ENCODE data around the gene FOXP1. TPM values are rescaled to one million over a fixed set of nuclear protein-coding genes. Genes with fewer than 3 reads are reported as not detected.

The FOXP1 gene
- total and polyA plus RNA-seq, 2 donors (not counting 1 experiment from before 2014, with no cell fraction given) = 91.1 to 508 TPM

DNA sequence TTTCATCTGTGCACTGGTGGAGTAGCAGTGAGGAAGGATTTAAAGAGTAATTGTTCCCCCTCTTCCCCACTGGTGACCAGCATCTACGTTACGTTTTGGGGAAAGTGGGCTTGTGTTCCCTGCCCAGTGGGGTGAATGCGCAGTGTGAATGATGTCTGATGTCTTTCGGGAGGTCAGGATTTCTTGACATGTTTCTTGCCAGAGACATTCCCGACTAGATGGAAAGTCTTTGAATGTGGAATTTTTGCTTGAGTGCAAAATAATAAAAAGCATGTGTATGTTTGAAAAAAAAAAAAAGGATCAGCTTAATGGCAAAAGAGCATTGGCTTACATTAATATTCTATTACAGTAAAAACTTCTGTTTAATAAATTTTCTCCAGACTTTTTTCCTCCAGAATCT lies 632.2 kb downstream of the FOXP1 start:
- no peak overlapping the region for H3K9ac ChIP-seq (ENCODE audit: low read length)
- H3K9me3 ChIP-seq (ENCODE audit: control extremely low read depth in 1 of 3, control insufficient read depth in 2 of 3, insufficient read depth in 1 of 3, low read length in 2 of 3) = no peaks in the 10 kb centered on the region
- H3K9me3 Mint-ChIP-seq (ENCODE audit: insufficient read depth) = no peaks in the 10 kb centered on the region
- H3K27ac Mint-ChIP-seq = no peak overlapping the region
- H3K4me2 ChIP-seq (replicated peaks; ENCODE audit: low read depth, low read length, poor library complexity, severe bottlenecking) = no peak overlapping the region
- no peaks in the 10 kb centered on the region for H3K4me1 ChIP-seq (ENCODE audit: control insufficient read depth in 2 of 2, insufficient read depth in 2 of 2, low read length in 2 of 2)
- no peak overlapping the region for H2AFZ ChIP-seq (ENCODE audit: insufficient read depth, low read depth, low read length, poor library complexity, severe bottlenecking)
- TF ChIP-seq, protein P1, sequence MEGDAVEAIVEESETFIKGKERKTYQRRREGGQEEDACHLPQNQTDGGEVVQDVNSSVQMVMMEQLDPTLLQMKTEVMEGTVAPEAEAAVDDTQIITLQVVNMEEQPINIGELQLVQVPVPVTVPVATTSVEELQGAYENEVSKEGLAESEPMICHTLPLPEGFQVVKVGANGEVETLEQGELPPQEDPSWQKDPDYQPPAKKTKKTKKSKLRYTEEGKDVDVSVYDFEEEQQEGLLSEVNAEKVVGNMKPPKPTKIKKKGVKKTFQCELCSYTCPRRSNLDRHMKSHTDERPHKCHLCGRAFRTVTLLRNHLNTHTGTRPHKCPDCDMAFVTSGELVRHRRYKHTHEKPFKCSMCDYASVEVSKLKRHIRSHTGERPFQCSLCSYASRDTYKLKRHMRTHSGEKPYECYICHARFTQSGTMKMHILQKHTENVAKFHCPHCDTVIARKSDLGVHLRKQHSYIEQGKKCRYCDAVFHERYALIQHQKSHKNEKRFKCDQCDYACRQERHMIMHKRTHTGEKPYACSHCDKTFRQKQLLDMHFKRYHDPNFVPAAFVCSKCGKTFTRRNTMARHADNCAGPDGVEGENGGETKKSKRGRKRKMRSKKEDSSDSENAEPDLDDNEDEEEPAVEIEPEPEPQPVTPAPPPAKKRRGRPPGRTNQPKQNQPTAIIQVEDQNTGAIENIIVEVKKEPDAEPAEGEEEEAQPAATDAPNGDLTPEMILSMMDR (IDR thresholded peaks at IDR 0.05) = no peak
- no peak for TF ChIP-seq EZH2 (IDR thresholded peaks at IDR 0.05; ENCODE audit: borderline replicate concordance, insufficient read depth, low read depth, low read length, poor library complexity, severe bottlenecking)
- ATAC-seq (ENCODE audit: low read depth) (no peak), DNase-seq (no peak)
- POLR2A ChIA-PET = no interaction called here
- no peak overlapping the region for H3K27ac ChIP-seq (ENCODE audit: low read length in 2 of 2)
- H4K20me1 ChIP-seq (ENCODE audit: control insufficient read depth, insufficient read depth, low read length, poor library complexity, severe bottlenecking) = no peaks in the 10 kb centered on the region
- no peak overlapping the region for H3K4me3 Mint-ChIP-seq
- intact Hi-C loops (cut with micrococcal nuclease) = no loop called here
- H3K4me1 Mint-ChIP-seq = no peaks in the 10 kb centered on the region
- peaks cover 0 to under 1% of the 10 kb centered on the region in 2 experiments for H3K36me3 ChIP-seq (replicated peaks in 1 of 2; ENCODE audit: control extremely low read depth in 1 of 2, control insufficient read depth in 1 of 2, extremely low read depth in 1 of 2, insufficient read depth in 2 of 2, low read length in 1 of 2)
- no peaks in the 10 kb centered on the region for H3K79me2 ChIP-seq (ENCODE audit: control insufficient read depth, insufficient read depth, low read length)
- H3K4me3 ChIP-seq (ENCODE audit: control extremely low read depth in 1 of 5, extremely low read depth in 1 of 5, insufficient read depth in 1 of 5, low read depth in 2 of 5, low read length in 4 of 5) = no peak overlapping the region
- CTCF ChIA-PET = no interaction called here
- H3K27me3 Mint-ChIP-seq = peaks cover 2% of the 10 kb centered on the region
- WGBS (ENCODE audit: insufficient coverage) = 89% methylated on average over 4 of the region's 5 CpGs
- no peaks in the 10 kb centered on the region for H3K27me3 ChIP-seq (replicated peaks in 1 of 4; ENCODE audit: control extremely low read depth in 1 of 4, control insufficient read depth in 3 of 4, insufficient read depth in 4 of 4, low read length in 3 of 4)

DNA sequence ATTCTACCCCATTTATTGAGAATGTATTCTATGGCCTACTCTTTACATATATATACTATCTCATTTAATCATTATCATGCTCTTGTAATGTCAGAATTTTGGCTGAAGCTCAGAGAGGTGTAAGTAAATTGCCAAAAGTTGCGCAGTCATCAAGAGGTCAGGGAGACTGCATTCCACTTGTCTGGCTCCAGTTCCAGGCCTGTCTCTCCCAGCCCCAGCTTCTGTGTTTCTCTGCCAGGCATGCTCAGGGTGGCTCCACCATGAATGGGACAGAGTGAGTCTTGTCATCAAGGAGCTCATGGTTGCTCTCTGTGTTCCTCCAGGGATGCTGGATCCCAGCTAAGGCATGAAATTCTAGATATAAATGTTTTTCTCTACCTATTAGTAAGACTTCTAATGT lies 635.9 kb downstream of the FOXP1 start:
- Mint-ChIP-seq H3K27me3 (peaks cover 21% of the 10 kb centered on the region), H3K9me3 (ENCODE audit: insufficient read depth) (no peaks in the 10 kb centered on the region), H3K27ac (no peak overlapping the region), H3K4me1 (no peaks in the 10 kb centered on the region), H3K4me3 (no peak overlapping the region)
- Histone ChIP-seq H3K27me3 (replicated peaks in 1 of 4; ENCODE audit: control extremely low read depth in 1 of 4, control insufficient read depth in 3 of 4, insufficient read depth in 4 of 4, low read length in 3 of 4) (no peaks in the 10 kb centered on the region), H3K36me3 (replicated peaks in 1 of 2; ENCODE audit: control extremely low read depth in 1 of 2, control insufficient read depth in 1 of 2, extremely low read depth in 1 of 2, insufficient read depth in 2 of 2, low read length in 1 of 2) (no peaks in the 10 kb centered on the region), H3K9ac (ENCODE audit: low read length) (no peak overlapping the region), H3K79me2 (ENCODE audit: control insufficient read depth, insufficient read depth, low read length) (no peaks in the 10 kb centered on the region), H3K4me2 (replicated peaks; ENCODE audit: low read depth, low read length, poor library complexity, severe bottlenecking) (no peak overlapping the region), H4K20me1 (ENCODE audit: control insufficient read depth, insufficient read depth, low read length, poor library complexity, severe bottlenecking) (no peaks in the 10 kb centered on the region), H2AFZ (ENCODE audit: insufficient read depth, low read depth, low read length, poor library complexity, severe bottlenecking) (no peak overlapping the region), H3K4me1 (ENCODE audit: control insufficient read depth in 2 of 2, insufficient read depth in 2 of 2, low read length in 2 of 2) (no peaks in the 10 kb centered on the region), H3K27ac (ENCODE audit: low read length in 2 of 2) (no peak overlapping the region), H3K4me3 (ENCODE audit: control extremely low read depth in 1 of 5, extremely low read depth in 1 of 5, insufficient read depth in 1 of 5, low read depth in 2 of 5, low read length in 4 of 5) (no peak overlapping the region), H3K9me3 (ENCODE audit: control extremely low read depth in 1 of 3, control insufficient read depth in 2 of 3, insufficient read depth in 1 of 3, low read length in 2 of 3) (no peaks in the 10 kb centered on the region)
- CTCF ChIA-PET = interaction anchor here (0.6 kb wide), 1 partner anchor 365 kb away, joined by 4 read pairs; no protein-coding TSS in a partner anchor
- WGBS (ENCODE audit: insufficient coverage) = 88% methylated on average over 1 of the region's 1 CpG
- intact Hi-C loops (cut with micrococcal nuclease) = no loop called here
- DNase-seq = no peak
- ATAC-seq (ENCODE audit: low read depth) = no peak
- TF ChIP-seq, protein P1 (IDR thresholded peaks at IDR 0.05) = no peak
- no peak for TF ChIP-seq EZH2 (IDR thresholded peaks at IDR 0.05; ENCODE audit: borderline replicate concordance, insufficient read depth, low read depth, low read length, poor library complexity, severe bottlenecking)
- POLR2A ChIA-PET = no interaction called here

All from B cell (primary cell).